Measurements from ENCODE around the gene TLE4.
A peak's percentile ranks its signal among the peaks of the same experiment; 100 is the strongest.
"Not testable (repeated sequence)": the region's sequence is repeated elsewhere in the genome, so short reads cannot be mapped to it uniquely, and the experiment has no call there.

TLE4 gene

GRCh38 chr9:79571309-79572031, at the start of gene TLE4:
Gene TLE4 (plus strand): TSS chr9:79571965. CDS start chr9:79572791, 826 bp downstream.
- peaks cover 5% of the 10 kb centered on the region for H3K36me3 Mint-ChIP-seq (ENCODE audit: low read depth)
- H3K9me3 Mint-ChIP-seq, result no peaks in the 10 kb centered on the region

GRCh38 chr9:79522793-79523192, 49.0 kb upstream of the TLE4 start:
- H3K4me1 Mint-ChIP-seq, result peaks cover 2% of the 10 kb centered on the region
- ATAC-seq, result no peak
- H3K36me3 Mint-ChIP-seq (ENCODE audit: low read depth), result no peaks in the 10 kb centered on the region
- peaks cover 2% of the 10 kb centered on the region for H3K27me3 Mint-ChIP-seq
- peaks cover 5% of the 10 kb centered on the region for H3K9me3 Mint-ChIP-seq
- H3K4me3 Mint-ChIP-seq, result no peak overlapping the region
- no peak overlapping the region for H3K27ac Mint-ChIP-seq
- no peak for DNase-seq

More at GRCh38 chr9:79571309-79572031, at the start of gene TLE4:
- H3K4me3 Mint-ChIP-seq, result peak within 1 kb of the TSS; percentile 89
- ATAC-seq (peak; percentile 89), DNase-seq (peak; percentile 98)
- H3K27ac Mint-ChIP-seq, result no peak within 1 kb of the TSS
- H3K27me3 Mint-ChIP-seq, result peaks cover under 1% of the 10 kb centered on the region
- peaks cover 35% of the 10 kb centered on the region for H3K4me1 Mint-ChIP-seq

- Mint-ChIP-seq H3K4me1 (peaks cover 2% of the 10 kb centered on the region), H3K9me3 (peaks cover 5% of the 10 kb centered on the region), H3K4me3 (no peak overlapping the region), H3K36me3 (ENCODE audit: low read depth) (no peaks in the 10 kb centered on the region), H3K27me3 (peaks cover 2% of the 10 kb centered on the region), H3K27ac (no peak overlapping the region)
- ATAC-seq (no peak), DNase-seq (no peak)
Observed at GRCh38 chr9:79524266-79524665, 47.5 kb upstream of the TLE4 start.

- Mint-ChIP-seq H3K9me3 (peaks cover 5% of the 10 kb centered on the region), H3K4me3 (no peak overlapping the region), H3K4me1 (peaks cover 2% of the 10 kb centered on the region), H3K27ac (no peak overlapping the region), H3K27me3 (peaks cover 2% of the 10 kb centered on the region), H3K36me3 (ENCODE audit: low read depth) (no peaks in the 10 kb centered on the region)
- DNase-seq (no peak), ATAC-seq (no peak)
Observed at GRCh38 chr9:79526149-79526672, 45.6 kb upstream of the TLE4 start.

- DNase-seq (no peak), ATAC-seq (no peak)
- no peaks in the 10 kb centered on the region for H3K27me3 Mint-ChIP-seq
- peaks cover 6% of the 10 kb centered on the region for H3K9me3 Mint-ChIP-seq
- H3K36me3 Mint-ChIP-seq (ENCODE audit: low read depth), result no peaks in the 10 kb centered on the region
- no peak overlapping the region for H3K4me3 Mint-ChIP-seq
- no peaks in the 10 kb centered on the region for H3K4me1 Mint-ChIP-seq
- H3K27ac Mint-ChIP-seq, result no peak overlapping the region
Observed at GRCh38 chr9:79535534-79535933, 36.2 kb upstream of the TLE4 start.

GRCh38 chr9:79537838-79538237, 33.9 kb upstream of the TLE4 start:
- H3K36me3 Mint-ChIP-seq (ENCODE audit: low read depth), result no peaks in the 10 kb centered on the region
- no peak overlapping the region for H3K27ac Mint-ChIP-seq
- no peak for DNase-seq
- no peak for ATAC-seq
- H3K4me3 Mint-ChIP-seq, result no peak overlapping the region
- H3K4me1 Mint-ChIP-seq, result peaks cover 1% of the 10 kb centered on the region
- peaks cover 6% of the 10 kb centered on the region for H3K9me3 Mint-ChIP-seq
- H3K27me3 Mint-ChIP-seq, result no peaks in the 10 kb centered on the region

- ATAC-seq (no peak), DNase-seq (no peak)
- peaks cover 2% of the 10 kb centered on the region for H3K27me3 Mint-ChIP-seq
- H3K9me3 Mint-ChIP-seq, result peaks cover 12% of the 10 kb centered on the region
- H3K27ac Mint-ChIP-seq, result no peak overlapping the region
- peaks cover 9% of the 10 kb centered on the region for H3K36me3 Mint-ChIP-seq (ENCODE audit: low read depth)
- H3K4me1 Mint-ChIP-seq, result peaks cover 23% of the 10 kb centered on the region
- no peak overlapping the region for H3K4me3 Mint-ChIP-seq
Observed at GRCh38 chr9:79542735-79543620, 28.8 kb upstream of the TLE4 start.

- peaks cover 23% of the 10 kb centered on the region for H3K4me1 Mint-ChIP-seq
- H3K4me3 Mint-ChIP-seq, result peak overlapping the region; percentile 56
- DNase-seq (peak; percentile 5), ATAC-seq (peak; percentile 97)
- H3K36me3 Mint-ChIP-seq (ENCODE audit: low read depth); H3K9me3 Mint-ChIP-seq; H3K27me3 Mint-ChIP-seq: not testable (repeated sequence)
- H3K27ac Mint-ChIP-seq, result peak overlapping the region; percentile 74
Observed at GRCh38 chr9:79544375-79544774, 27.4 kb upstream of the TLE4 start.

GRCh38 chr9:79551586-79551985, 20.2 kb upstream of the TLE4 start:
- DNase-seq (no peak), ATAC-seq (no peak)
- Mint-ChIP-seq H3K27ac (no peak overlapping the region), H3K4me3 (no peak overlapping the region), H3K36me3 (ENCODE audit: low read depth) (no peaks in the 10 kb centered on the region), H3K27me3 (no peaks in the 10 kb centered on the region), H3K4me1 (no peaks in the 10 kb centered on the region), H3K9me3 (peaks cover 16% of the 10 kb centered on the region)

GRCh38 chr9:79551994-79552393, 19.8 kb upstream of the TLE4 start:
- Mint-ChIP-seq H3K36me3 (ENCODE audit: low read depth) (no peaks in the 10 kb centered on the region), H3K4me1 (no peaks in the 10 kb centered on the region), H3K27ac (no peak overlapping the region), H3K27me3 (no peaks in the 10 kb centered on the region), H3K4me3 (no peak overlapping the region), H3K9me3 (peaks cover 16% of the 10 kb centered on the region)
- ATAC-seq (no peak), DNase-seq (no peak)

GRCh38 chr9:79555474-79556089, 16.2 kb upstream of the TLE4 start:
- Mint-ChIP-seq H3K9me3 (peaks cover 7% of the 10 kb centered on the region), H3K4me1 (no peaks in the 10 kb centered on the region), H3K27me3 (no peaks in the 10 kb centered on the region), H3K27ac (no peak overlapping the region), H3K4me3 (no peak overlapping the region), H3K36me3 (ENCODE audit: low read depth) (no peaks in the 10 kb centered on the region)
- ATAC-seq (no peak), DNase-seq (no peak)

GRCh38 chr9:79559495-79560181, 12.1 kb upstream of the TLE4 start:
- ATAC-seq (no peak), DNase-seq (no peak)
- peaks cover 2% of the 10 kb centered on the region for H3K27me3 Mint-ChIP-seq
- no peaks in the 10 kb centered on the region for H3K36me3 Mint-ChIP-seq (ENCODE audit: low read depth)
- H3K9me3 Mint-ChIP-seq, result no peaks in the 10 kb centered on the region
- peaks cover 8% of the 10 kb centered on the region for H3K4me1 Mint-ChIP-seq
- H3K27ac Mint-ChIP-seq, result no peak overlapping the region
- no peak overlapping the region for H3K4me3 Mint-ChIP-seq

- Mint-ChIP-seq H3K4me1 (peaks cover 15% of the 10 kb centered on the region), H3K36me3 (ENCODE audit: low read depth) (no peaks in the 10 kb centered on the region), H3K4me3 (no peak overlapping the region), H3K27ac (peak overlapping the region; percentile 39), H3K27me3 (peaks cover 6% of the 10 kb centered on the region), H3K9me3 (no peaks in the 10 kb centered on the region)
- DNase-seq (no peak), ATAC-seq (no peak)
Observed at GRCh38 chr9:79562749-79563386, 8.9 kb upstream of the TLE4 start.

GRCh38 chr9:79564105-79564504, 7.7 kb upstream of the TLE4 start:
- Mint-ChIP-seq H3K9me3 (no peaks in the 10 kb centered on the region), H3K27ac (no peak overlapping the region)

More at GRCh38 chr9:79564105-79564504, 7.7 kb upstream of the TLE4 start:
- Mint-ChIP-seq H3K36me3 (ENCODE audit: low read depth) (no peaks in the 10 kb centered on the region), H3K4me1 (peaks cover 19% of the 10 kb centered on the region), H3K4me3 (no peak overlapping the region), H3K27me3 (peaks cover 6% of the 10 kb centered on the region)
- DNase-seq (no peak), ATAC-seq (no peak)

Measured in activated naive CD8-positive, alpha-beta T cell treated with anti-CD3 and anti-CD28 coated beads, Interleukin-2, amount 50 U/mL, for 24 hours (primary cell).